Measurements from ENCODE around the gene FOXP1.
"Not testable (repeated sequence)": the region's sequence is repeated elsewhere in the genome, so short reads cannot be mapped to it uniquely, and the experiment has no call there.

The FOXP1 gene

GRCh38 chr3:71532639-71533395 is 50.7 kb downstream of the FOXP1 start:
- no peak for DNase-seq

GRCh38 chr3:71530903-71531530 is 52.5 kb downstream of the FOXP1 start:
- no peak for DNase-seq

- no peak for DNase-seq
Observed at GRCh38 chr3:71528816-71529215, 54.7 kb downstream of the FOXP1 start.

GRCh38 chr3:71526448-71526847 is 57.1 kb downstream of the FOXP1 start:
- DNase-seq: not testable (repeated sequence)

- DNase-seq: no peak
Observed at GRCh38 chr3:71525391-71525790, 58.1 kb downstream of the FOXP1 start.

- DNase-seq: no peak
Observed at GRCh38 chr3:71524672-71525071, 58.9 kb downstream of the FOXP1 start.

GRCh38 chr3:71523628-71524027 is 59.9 kb downstream of the FOXP1 start:
- DNase-seq: no peak

- DNase-seq: no peak
Observed at GRCh38 chr3:71521940-71522876, 61.3 kb downstream of the FOXP1 start.

GRCh38 chr3:71521021-71521352 is 62.5 kb downstream of the FOXP1 start:
- no peak for DNase-seq

GRCh38 chr3:71520161-71521020 is 63.1 kb downstream of the FOXP1 start:
- DNase-seq: no peak

- DNase-seq: no peak
Observed at GRCh38 chr3:71518089-71518488, 65.4 kb downstream of the FOXP1 start.

GRCh38 chr3:71517271-71517791 is 66.2 kb downstream of the FOXP1 start:
- no peak for DNase-seq

- no peak for DNase-seq
Observed at GRCh38 chr3:71515636-71516365, 67.7 kb downstream of the FOXP1 start.

- no peak for DNase-seq
Observed at GRCh38 chr3:71514621-71515020, 68.9 kb downstream of the FOXP1 start.

GRCh38 chr3:71513515-71513914 is 70.0 kb downstream of the FOXP1 start:
- no peak for DNase-seq

GRCh38 chr3:71513081-71513480 is 70.4 kb downstream of the FOXP1 start:
- peak in 1 of 58 donors; percentile 8 for DNase-seq

GRCh38 chr3:71512544-71512943 is 71.0 kb downstream of the FOXP1 start:
- no peak for DNase-seq

GRCh38 chr3:71512000-71512399 is 71.5 kb downstream of the FOXP1 start:
- DNase-seq: no peak

- no peak for DNase-seq
Observed at GRCh38 chr3:71511446-71511845, 72.1 kb downstream of the FOXP1 start.

- DNase-seq: no peak
Observed at GRCh38 chr3:71511037-71511436, 72.5 kb downstream of the FOXP1 start.
